Spleen (tissue), 11 donors: Measurements from ENCODE around the gene CCDC180. TPM values are rescaled to one million over a fixed set of nuclear protein-coding genes. Genes with fewer than 3 reads are reported as not detected.

Source experiments
- DNase-seq: peaks from one replicate; pipeline ENCODE4 v3.0.0-alpha.2; 2020
- H3K27ac ChIP-seq, 8 donors: fragments of 200-600 bp; sonication (generic) in 7 of 8; 1 replicate in 4 of 8; 2 replicates in 4 of 8; pipeline versions ENCODE4 v1.5.0 to v1.8.0; 2016 to 2021; ENCODE audit warnings: inconsistent platforms in 4 of 8, mild to moderate bottlenecking in 4 of 8, moderate library complexity in 1 of 8
- H3K27me3 ChIP-seq, 7 donors: fragments of 200-600 bp; sonication (generic) in 6 of 7; replicated peaks in 1 of 7; 1 replicate in 4 of 7; 2 replicates in 3 of 7; pipeline versions ENCODE4 v1.5.0 to v1.8.0; 2016 to 2021; ENCODE audit warnings: inconsistent platforms in 3 of 7, mild to moderate bottlenecking in 1 of 7
- H3K36me3 ChIP-seq, 6 donors: fragments of 200-600 bp; sonication (generic) in 5 of 6; 1 replicate in 4 of 6; 2 replicates in 2 of 6; pipeline versions ENCODE4 v1.5.0 to v1.8.0; 2016 to 2021; ENCODE audit warnings: inconsistent platforms in 2 of 6
- H3K4me1 ChIP-seq, 6 donors: fragments of 200-600 bp; sonication (generic) in 5 of 6; 1 replicate in 3 of 6; 2 replicates in 3 of 6; pipeline versions ENCODE4 v1.5.0 to v1.8.0; 2016 to 2021; ENCODE audit warnings: inconsistent platforms in 3 of 6
- H3K4me3 ChIP-seq, 8 donors: fragments of 200-600 bp; sonication (generic) in 7 of 8; 1 replicate in 4 of 8; 2 replicates in 4 of 8; pipeline versions ENCODE4 v1.5.0 to v1.8.0; 2016 to 2021; ENCODE audit warnings: inconsistent platforms in 4 of 8, mild to moderate bottlenecking in 4 of 8, moderate library complexity in 2 of 8
- H3K9me3 ChIP-seq, 8 donors: fragments of 200-600 bp; sonication (generic) in 7 of 8; 1 replicate in 4 of 8; 2 replicates in 4 of 8; pipeline versions ENCODE4 v1.5.0 to v1.8.0; 2016 to 2021; ENCODE audit warnings: inconsistent platforms in 4 of 8
- POLR2A ChIP-seq, 3 donors: fragments of 450-650 bp; IDR thresholded peaks; one replicate each; pipeline ENCODE4 v1.5.1; 2017; ENCODE audit warnings: antibody characterized with exemption in 3 of 3, mild to moderate bottlenecking in 1 of 3
- POLR2AphosphoS5 ChIP-seq, 3 donors: sonication (generic); formaldehyde crosslinking; IDR thresholded peaks; one replicate each; pipeline ENCODE4 v1.5.1; 2017; ENCODE audit warnings: antibody characterized with exemption in 3 of 3
- WGBS, 5 donors: extraction: QIAGEN DNeasy Blood & Tissue Kit in 3 of 5; methylation state at CpG; one replicate each; pipeline versions ENCODE4 v1.1.5 to v1.1.7; 2013 to 2018; 5-methylcytosine and 5-hydroxymethylcytosine counted together
- intact Hi-C: fragments of 100-400 bp; cut with DNase I; formaldehyde crosslinking; loops from one replicate; pipeline ENCODE4 v1.15.0; 2023; ENCODE audit warnings: low total_unique reads
- polyA plus RNA-seq, 3 donors: library from polyadenylated mRNA; stranded (reverse); fragments of 200-250 nt; gene quantifications; one replicate each; pipeline ENCODE4 v1.2.1, GENCODE V29; 2013
- total RNA-seq, 7 donors: library from RNA; depleted of rRNA in 3 of 7; stranded (reverse); fragments of >200 nt in 3 of 7; fragmentation: NEBNext Ultra II Directional in 4 of 7; extraction: Animal tissue kit (Norgen Biotek cat#: 25700) in 4 of 7; gene quantifications; one replicate each; pipeline versions ENCODE4 v1.1.0 to v1.2.1, GENCODE V29; 2016 to 2021
- TF ChIP-seq, protein P1 (sequence below), 11 experiments: fragments of 200-600 bp in 7 of 11; fragments of 450-650 bp in 4 of 11; sonication (generic) in 4 of 11; IDR thresholded peaks in 8 of 11; conservative IDR thresholded peaks in 3 of 11; 1 replicate in 7 of 11; 2 replicates in 4 of 11; pipeline versions ENCODE4 v1.4.0 to v1.8.0; 2016 to 2021; ENCODE audit warnings: antibody characterized with exemption in 11 of 11, inconsistent platforms in 4 of 11, mild to moderate bottlenecking in 1 of 11
- donor health status: healthy with polysubstance abuse.
- donor health status: DM: no; HTN: no; CAD: no; lungs with moderate emphysema.
- donor health status: DM: no; HTN: no; CAD: no.
- donor health status: Bipolar disorder and iron deficiency.
- donor health status: healthy.
- donor health status: DM: no; HTN: no; CAD: no.
- donor health status: DM: yes; HTN: yes; CAD: no.

The CCDC180 gene
- total and polyA plus RNA-seq, 10 donors, result 3.3 to 14.7 (median 7.3) TPM

DNA sequence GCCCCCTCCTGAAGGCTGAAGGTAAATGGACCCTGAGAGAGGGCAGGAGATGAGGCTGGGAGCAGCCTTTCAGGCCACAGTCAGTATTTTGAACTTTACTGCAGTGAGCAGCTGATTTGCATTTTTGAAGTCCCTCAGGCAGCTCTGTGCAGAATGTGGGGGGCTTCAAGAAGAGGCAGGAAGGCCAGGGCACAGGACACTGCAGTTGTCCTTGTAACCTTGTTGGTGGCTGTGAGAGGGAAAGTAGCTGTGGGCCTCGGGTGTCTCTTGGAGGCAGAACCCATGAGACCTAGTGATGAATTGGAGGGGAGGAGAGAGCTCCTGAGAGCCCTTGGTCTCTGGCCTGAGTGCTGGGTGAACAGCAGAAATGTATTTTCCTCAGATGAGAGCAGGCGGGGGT lies 2.6 kb downstream of the CCDC180 start:
- Histone ChIP-seq H3K27me3 (peaks cover 0 to 5% (median 0%) of the 10 kb centered on the region in 7 donors), H3K9me3 (no peaks in the 10 kb centered on the region), H3K4me1 (peaks cover 0 to 11% (median 4%) of the 10 kb centered on the region in 6 donors), H3K4me3 (no peak overlapping the region), H3K36me3 (peaks cover 0 to 61% (median 24%) of the 10 kb centered on the region in 6 donors), H3K27ac (no peak overlapping the region)
- intact Hi-C loops, result no loop called here
- WGBS, 5 donors, result 84 to 100% (median 88%) methylated on average over 2 of the region's 2 CpGs
- DNase-seq, result no peak
- no peak for TF ChIP-seq POLR2A (IDR thresholded peaks at IDR 0.05)
- no peak for TF ChIP-seq POLR2AphosphoS5 (IDR thresholded peaks at IDR 0.05)
- TF ChIP-seq, protein P1, sequence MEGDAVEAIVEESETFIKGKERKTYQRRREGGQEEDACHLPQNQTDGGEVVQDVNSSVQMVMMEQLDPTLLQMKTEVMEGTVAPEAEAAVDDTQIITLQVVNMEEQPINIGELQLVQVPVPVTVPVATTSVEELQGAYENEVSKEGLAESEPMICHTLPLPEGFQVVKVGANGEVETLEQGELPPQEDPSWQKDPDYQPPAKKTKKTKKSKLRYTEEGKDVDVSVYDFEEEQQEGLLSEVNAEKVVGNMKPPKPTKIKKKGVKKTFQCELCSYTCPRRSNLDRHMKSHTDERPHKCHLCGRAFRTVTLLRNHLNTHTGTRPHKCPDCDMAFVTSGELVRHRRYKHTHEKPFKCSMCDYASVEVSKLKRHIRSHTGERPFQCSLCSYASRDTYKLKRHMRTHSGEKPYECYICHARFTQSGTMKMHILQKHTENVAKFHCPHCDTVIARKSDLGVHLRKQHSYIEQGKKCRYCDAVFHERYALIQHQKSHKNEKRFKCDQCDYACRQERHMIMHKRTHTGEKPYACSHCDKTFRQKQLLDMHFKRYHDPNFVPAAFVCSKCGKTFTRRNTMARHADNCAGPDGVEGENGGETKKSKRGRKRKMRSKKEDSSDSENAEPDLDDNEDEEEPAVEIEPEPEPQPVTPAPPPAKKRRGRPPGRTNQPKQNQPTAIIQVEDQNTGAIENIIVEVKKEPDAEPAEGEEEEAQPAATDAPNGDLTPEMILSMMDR (IDR thresholded peaks at IDR 0.05 in 8 of 11, conservative IDR thresholded peaks at IDR 0.05 in 3 of 11), result no peak

DNA sequence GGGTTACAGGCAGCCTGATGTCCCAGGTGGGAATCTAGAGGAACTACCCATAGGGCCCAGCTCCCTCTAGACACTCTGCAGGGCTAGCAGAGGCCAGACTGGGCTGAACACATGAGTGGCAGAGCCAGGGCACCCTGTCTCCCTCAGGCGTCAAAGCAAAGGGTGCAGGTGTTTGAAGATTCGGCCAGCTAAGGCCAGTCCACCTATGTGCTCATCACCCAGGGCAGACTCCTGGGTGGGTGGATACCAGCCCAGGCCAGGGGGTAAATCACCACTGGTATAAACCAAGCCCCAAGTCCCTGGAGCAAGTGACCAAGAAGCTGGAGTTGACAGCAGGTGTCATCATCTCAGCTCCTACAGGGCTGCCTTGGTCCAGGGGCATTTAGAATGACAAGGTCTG lies 3.4 kb downstream of the CCDC180 start:
- DNase-seq, result peak; percentile 51
- Histone ChIP-seq H3K27ac (no peak overlapping the region), H3K4me3 (no peak overlapping the region), H3K4me1 (peaks cover 0 to 11% (median 4%) of the 10 kb centered on the region in 6 donors), H3K27me3 (peaks cover 0 to 5% (median 0%) of the 10 kb centered on the region in 7 donors), H3K9me3 (no peaks in the 10 kb centered on the region), H3K36me3 (peaks cover 0 to 70% (median 31%) of the 10 kb centered on the region in 6 donors)
- TF ChIP-seq POLR2AphosphoS5 (IDR thresholded peaks at IDR 0.05), result no peak
- TF ChIP-seq, protein P1 (IDR thresholded peaks at IDR 0.05 in 8 of 11, conservative IDR thresholded peaks at IDR 0.05 in 3 of 11), result no peak
- no peak for TF ChIP-seq POLR2A (IDR thresholded peaks at IDR 0.05)
- 93 to 97% (median 94%) methylated on average over 2 of the region's 2 CpGs; no CpG with 5 or more reads in 2 of the 5 donors for WGBS, 5 donors
- intact Hi-C loops, result no loop called here

DNA sequence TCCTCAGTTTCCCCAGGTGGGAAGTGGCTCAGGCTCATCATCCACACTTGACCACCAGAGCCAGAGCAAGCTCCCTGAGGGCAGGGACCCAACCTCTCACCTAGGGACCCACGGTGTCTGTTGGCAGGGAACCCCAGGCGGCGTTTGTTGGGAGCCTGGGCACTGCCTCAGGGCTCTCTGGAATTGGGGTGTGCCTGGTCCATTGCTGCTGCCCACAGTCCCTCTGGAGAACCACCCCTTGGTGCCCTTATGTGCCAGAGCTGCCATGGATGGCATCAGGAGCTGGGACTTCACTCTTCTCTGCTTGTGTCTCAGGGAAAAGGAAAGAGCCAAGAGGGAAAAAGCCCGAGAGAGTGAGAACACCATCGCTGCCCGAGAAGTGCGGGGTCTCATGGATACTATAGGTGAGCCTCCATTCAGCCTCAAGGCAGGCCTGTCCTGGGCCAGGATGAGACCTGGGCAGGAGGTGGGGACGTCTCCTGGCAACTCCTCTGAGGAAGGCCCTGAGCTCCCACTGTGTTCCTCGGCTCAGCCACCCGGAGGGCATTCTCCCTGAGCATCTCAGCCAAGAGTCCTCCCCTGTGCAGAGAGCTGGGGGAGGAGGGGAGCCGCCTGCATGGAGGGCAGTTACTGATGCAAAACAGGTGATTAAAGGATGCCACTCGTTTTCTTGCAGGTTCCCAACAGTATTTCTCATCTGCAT lies 4.5 kb downstream of the CCDC180 start:
- DNase-seq, result peak; percentile 47
- Histone ChIP-seq H3K27ac (no peak overlapping the region), H3K9me3 (no peaks in the 10 kb centered on the region), H3K4me3 (no peak overlapping the region), H3K4me1 (peaks cover 0 to 9% (median 2%) of the 10 kb centered on the region in 6 donors), H3K36me3 (peaks cover 0 to 80% (median 36%) of the 10 kb centered on the region in 6 donors), H3K27me3 (peaks cover 0 to 4% (median 0%) of the 10 kb centered on the region in 7 donors)
- intact Hi-C loops, result no loop called here
- TF ChIP-seq POLR2A (IDR thresholded peaks at IDR 0.05) (no peak), POLR2AphosphoS5 (IDR thresholded peaks at IDR 0.05) (no peak)
- TF ChIP-seq, protein P1 (IDR thresholded peaks at IDR 0.05 in 8 of 11, conservative IDR thresholded peaks at IDR 0.05 in 3 of 11), result no peak
- WGBS, 5 donors, result 82 to 92% (median 91%) methylated on average over 10 to 12 of the region's 12 CpGs

DNA sequence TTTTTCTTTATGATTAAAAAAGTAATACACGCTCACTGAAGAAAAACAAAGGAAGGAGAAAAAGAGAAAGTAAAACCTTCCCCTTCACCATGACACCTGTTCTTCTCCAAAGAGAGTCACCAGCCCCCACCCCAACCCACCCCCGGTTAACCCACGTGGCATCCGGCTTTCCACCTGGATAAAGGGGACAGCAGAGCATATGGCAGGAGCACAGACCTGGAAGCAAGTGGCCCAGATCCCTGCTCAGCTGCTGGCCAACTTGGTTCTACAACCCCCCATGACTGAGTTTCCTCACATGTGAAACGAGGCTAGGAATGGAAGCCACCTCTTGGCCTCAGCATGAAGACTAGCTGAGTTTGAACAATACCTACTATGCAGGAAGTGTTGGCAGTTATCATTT lies 5.1 kb downstream of the CCDC180 start:
- WGBS, 5 donors, result 85 to 95% (median 92%) methylated on average over 5 of the region's 5 CpGs
- intact Hi-C loops, result no loop called here

More for the DNA sequence above, 5.1 kb downstream of the CCDC180 start:
- DNase-seq, result no peak
- Histone ChIP-seq H3K27me3 (no peaks in the 10 kb centered on the region), H3K36me3 (peaks cover 0 to 86% (median 40%) of the 10 kb centered on the region in 6 donors), H3K9me3 (no peaks in the 10 kb centered on the region), H3K27ac (no peak overlapping the region), H3K4me3 (no peak overlapping the region), H3K4me1 (peaks cover 0 to 3% (median 0%) of the 10 kb centered on the region in 6 donors)
- TF ChIP-seq, protein P1 (IDR thresholded peaks at IDR 0.05 in 8 of 11, conservative IDR thresholded peaks at IDR 0.05 in 3 of 11), result no peak
- TF ChIP-seq POLR2AphosphoS5 (IDR thresholded peaks at IDR 0.05), result no peak
- TF ChIP-seq POLR2A (IDR thresholded peaks at IDR 0.05), result no peak
